Activated naive CD4-positive, alpha-beta T cell treated with anti-CD3 and anti-CD28 coated beads, Interleukin-2, amount 50 U/mL, for 72 hours (primary cell): ENCODE measurements around the gene MRPL9. TPM values are rescaled to one million over a fixed set of nuclear protein-coding genes. Genes with fewer than 3 reads are reported as not detected.
"Not testable (repeated sequence)": the region's sequence is repeated elsewhere in the genome, so short reads cannot be mapped to it uniquely, and the experiment has no call there.

ENCODE experiments used
- ATAC-seq, 2 donors: fragments of 150-1000 bp; cut with Tn5 transposase; 2 replicates each; pipeline ENCODE4 v1.10.0; 2021; ENCODE audit warnings: mild to moderate bottlenecking in 2 of 2, moderate library complexity in 2 of 2
- DNase-seq, 2 donors: peaks; one replicate each; pipeline ENCODE4 v3.0.0; 2021 to 2022; ENCODE audit warnings: low spot score in 2 of 2
- H3K27ac Mint-ChIP-seq, 2 donors: one replicate each; pipeline ENCODE4 v1.8.0; 2022; ENCODE audit warnings: mild to moderate bottlenecking in 2 of 2, mixed read lengths in 2 of 2
- H3K36me3 Mint-ChIP-seq, 2 donors: one replicate each; pipeline ENCODE4 v1.8.0; 2022; ENCODE audit warnings: mixed read lengths in 2 of 2
- H3K9me3 Mint-ChIP-seq, 2 donors: one replicate each; pipeline ENCODE4 v1.8.0; 2022; ENCODE audit warnings: mixed read lengths in 2 of 2
- total RNA-seq, 2 donors: library from RNA; stranded (reverse); gene quantifications; one replicate each; pipeline ENCODE4 v1.2.3, GENCODE V29; 2022

The MRPL9 gene
- total RNA-seq, 2 donors from 2014 or later = 114 to 143 TPM

DNA sequence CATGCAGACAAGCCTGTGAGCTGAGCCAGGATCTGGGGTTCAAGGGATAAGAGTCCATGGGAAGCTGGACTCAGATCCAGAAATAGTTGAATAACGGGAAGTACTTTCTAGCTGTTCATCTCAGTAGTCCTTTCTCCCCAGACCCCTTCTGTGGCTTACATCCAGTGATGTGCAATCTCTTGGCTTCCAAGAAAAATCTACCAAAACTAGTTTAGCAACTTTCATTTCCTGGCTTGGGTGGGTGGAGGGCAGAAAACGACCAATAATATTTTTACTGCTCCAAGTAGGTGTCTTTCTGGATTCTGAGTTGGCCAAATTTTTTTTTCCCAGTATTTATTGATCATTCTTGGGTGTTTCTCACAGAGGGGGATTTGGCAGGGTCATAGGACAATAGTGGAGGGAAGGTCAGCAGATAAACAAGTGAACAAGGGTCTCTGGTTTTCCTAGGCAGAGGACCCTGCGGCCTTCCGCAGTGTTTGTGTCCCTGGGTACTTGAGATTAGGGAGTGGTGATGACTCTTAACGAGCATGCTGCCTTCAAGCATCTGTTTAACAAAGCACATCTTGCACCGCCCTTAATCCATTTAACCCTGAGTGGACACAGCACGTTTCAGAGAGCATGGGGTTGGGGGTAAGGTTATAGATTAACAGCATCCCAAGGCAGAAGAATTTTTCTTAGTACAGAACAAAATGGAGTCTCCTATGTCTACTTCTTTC lies 5.2 kb upstream of the MRPL9 start:
- not testable (repeated sequence) for H3K36me3 Mint-ChIP-seq, H3K9me3 Mint-ChIP-seq, ATAC-seq, DNase-seq, H3K27ac Mint-ChIP-seq

DNA sequence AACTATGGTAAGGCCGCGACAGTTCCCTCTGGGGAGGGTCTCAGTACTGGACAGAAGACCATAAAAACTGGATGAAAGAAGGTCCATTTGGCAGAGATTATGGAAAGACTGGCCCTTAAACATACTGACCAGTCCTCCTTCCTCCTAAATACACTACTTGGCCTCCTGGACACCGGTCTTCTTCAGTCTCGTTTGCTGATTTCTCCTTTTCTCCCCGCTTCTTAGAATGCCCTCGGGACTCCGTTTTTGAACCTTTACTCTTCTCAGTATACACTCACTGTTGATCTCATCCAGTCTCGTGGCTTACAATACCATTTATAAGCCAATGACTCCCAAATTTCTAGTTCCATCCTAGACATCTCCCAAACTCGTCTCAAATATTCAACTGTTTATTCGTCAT lies 694 bp upstream of the MRPL9 start:
- ATAC-seq = no peak
- H3K27ac Mint-ChIP-seq = peak overlapping the region; percentile 97 to 99
- no peak for DNase-seq
- no peaks in the 10 kb centered on the region for H3K9me3 Mint-ChIP-seq
- peaks cover 28 to 31% of the 10 kb centered on the region in 2 donors for H3K36me3 Mint-ChIP-seq

DNA sequence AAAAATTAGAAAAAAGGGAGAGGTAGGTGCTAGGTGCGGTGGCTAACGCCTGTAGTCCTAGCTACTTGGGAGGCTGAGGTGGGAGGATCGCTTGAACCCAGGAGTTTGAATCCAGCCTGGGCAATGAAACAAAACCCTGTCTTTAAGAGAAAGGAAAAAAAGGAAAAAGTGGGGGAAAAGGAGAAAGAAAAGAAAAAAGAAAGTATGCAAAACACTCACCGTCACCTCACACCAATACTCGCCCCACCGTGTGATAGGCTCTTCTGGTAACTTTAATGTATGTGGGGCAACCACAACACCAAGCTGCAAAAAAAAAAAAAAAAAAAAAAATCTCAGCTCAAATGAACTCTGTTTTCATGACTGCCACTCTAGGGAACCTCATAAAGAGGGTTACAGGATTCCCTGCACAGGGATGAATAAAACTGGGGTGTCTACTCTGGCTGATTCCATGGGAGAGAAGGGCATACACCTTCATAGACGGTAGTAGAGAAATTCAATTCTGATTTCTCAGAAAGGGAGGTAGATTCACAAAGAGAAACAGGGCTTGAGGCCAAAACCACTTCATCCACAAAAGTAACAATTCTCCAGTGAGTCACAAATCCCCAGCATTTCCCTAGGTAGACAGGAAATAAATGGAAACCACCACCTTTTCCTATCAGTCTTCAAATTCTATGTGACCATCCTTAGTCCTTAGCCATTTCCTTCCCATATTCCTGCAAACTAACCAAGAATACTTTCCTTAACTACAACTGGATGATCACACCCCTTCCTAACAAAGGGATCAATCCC lies 2.5 kb downstream of the MRPL9 start:
- Mint-ChIP-seq H3K36me3 (peaks cover 28 to 31% of the 10 kb centered on the region in 2 donors), H3K27ac (peak overlapping the region; percentile 82 to 99), H3K9me3 (no peaks in the 10 kb centered on the region)
- ATAC-seq (no peak), DNase-seq (no peak)

DNA sequence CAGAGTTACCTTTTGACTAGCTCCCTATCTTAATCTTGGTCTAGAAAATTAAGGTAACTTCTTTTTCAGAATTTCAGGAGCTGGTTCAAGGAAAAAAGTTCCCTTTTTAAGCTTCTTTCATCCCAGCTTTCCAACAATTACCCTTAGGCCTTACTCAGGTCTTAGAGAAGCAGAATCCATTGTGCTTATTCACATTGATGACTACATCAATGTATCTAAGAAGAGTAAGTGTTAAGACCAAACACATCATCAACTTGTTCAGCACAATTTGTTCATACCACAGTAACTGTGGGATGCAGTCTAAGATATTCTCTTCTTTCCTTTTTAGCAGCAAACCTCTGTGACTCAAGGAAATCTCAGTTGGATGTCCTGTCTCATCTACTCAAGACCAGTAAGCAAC lies 4.1 kb downstream of the MRPL9 start:
- no peak overlapping the region for H3K27ac Mint-ChIP-seq
- H3K9me3 Mint-ChIP-seq = no peaks in the 10 kb centered on the region
- peaks cover 27 to 31% of the 10 kb centered on the region in 2 donors for H3K36me3 Mint-ChIP-seq
- DNase-seq (no peak), ATAC-seq (no peak)

DNA sequence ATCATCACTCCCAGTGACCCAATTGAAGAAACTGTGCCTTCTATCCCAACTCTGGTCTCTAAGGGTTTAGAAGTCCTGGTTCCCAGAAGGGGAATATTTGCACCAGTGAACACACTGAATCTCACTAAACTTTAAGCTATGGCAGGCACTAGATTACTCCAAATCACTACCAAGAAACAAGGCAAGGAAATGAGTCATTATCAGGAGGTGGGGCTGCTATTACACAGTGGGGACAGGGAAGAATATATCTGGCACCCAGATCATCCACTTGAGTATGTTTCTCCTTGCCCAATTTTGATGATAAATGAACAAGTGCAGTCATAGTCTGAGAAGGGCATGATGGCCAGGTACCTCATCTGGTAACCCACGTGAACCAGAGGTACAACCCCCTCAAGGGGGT lies 7.0 kb downstream of the MRPL9 start:
- Mint-ChIP-seq H3K27ac (peak overlapping the region; percentile 19 to 26), H3K36me3 (peaks cover 9 to 10% of the 10 kb centered on the region in 2 donors), H3K9me3 (no peaks in the 10 kb centered on the region)
- no peak for DNase-seq
- ATAC-seq = peak; percentile 83 to 92

DNA sequence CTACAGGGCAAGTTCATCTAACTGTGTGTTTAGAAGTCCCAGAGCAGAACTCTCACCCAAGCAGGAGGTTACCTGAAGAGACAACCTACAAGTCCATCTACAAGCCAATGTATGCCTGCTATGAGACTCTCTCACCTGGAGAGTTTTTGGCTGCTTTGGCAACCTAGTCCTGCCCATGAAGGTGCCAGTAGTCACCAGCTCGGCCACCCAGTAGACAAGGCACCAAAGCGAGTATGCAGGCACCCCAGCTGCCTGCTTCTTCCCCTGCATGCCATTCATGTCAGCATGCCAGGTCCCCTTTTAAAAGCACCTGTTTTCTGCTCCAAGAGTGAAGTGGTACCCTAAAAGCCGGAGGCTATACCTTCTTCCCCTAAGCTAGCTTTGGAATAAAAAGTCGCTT lies 21.8 kb downstream of the MRPL9 start:
- no peak overlapping the region for H3K27ac Mint-ChIP-seq
- ATAC-seq = no peak
- peaks cover 5 to 6% of the 10 kb centered on the region in 2 donors for H3K9me3 Mint-ChIP-seq
- H3K36me3 Mint-ChIP-seq = peaks cover 0 to 16% of the 10 kb centered on the region in 2 donors
- DNase-seq = no peak

DNA sequence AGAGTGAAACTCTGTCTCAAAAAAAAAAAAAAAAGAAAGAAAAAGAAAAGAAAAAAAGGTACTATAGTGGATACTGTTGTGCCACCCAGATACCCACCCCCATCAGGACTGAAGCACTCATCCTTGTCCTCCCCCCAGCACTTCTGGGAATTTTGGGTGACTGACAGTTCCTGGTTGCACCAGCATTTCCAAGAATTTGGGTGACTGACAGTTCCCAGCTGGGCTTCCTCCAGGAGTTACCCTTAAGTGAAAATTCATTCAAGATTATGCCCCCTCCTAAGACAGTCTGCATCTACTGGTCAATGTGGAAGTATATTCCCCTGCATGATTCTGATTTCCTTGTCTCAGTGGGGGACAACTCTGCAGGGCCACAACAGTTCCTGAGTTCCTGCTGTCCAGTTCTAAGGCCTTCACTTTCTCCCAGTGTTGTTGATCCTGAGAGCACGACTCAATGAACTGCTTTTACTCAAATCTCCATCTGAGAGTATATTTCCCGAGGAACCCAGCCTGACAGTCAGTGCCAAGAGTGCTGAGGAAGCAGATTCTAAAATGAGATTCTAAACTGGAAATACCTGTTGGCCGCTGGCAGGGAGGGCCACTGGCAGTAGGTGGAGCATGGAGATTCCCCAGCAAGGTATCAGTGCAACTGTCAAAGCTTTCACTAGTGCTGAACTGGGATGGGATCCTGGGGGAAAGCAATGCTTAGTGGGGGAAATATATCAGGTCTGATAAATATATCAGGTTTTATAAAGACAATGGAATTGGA lies 23.5 kb downstream of the MRPL9 start:
- Mint-ChIP-seq H3K36me3 (peaks cover 0 to 17% of the 10 kb centered on the region in 2 donors), H3K27ac (no peak overlapping the region), H3K9me3 (peaks cover 6 to 7% of the 10 kb centered on the region in 2 donors)
- ATAC-seq (no peak), DNase-seq (no peak)

DNA sequence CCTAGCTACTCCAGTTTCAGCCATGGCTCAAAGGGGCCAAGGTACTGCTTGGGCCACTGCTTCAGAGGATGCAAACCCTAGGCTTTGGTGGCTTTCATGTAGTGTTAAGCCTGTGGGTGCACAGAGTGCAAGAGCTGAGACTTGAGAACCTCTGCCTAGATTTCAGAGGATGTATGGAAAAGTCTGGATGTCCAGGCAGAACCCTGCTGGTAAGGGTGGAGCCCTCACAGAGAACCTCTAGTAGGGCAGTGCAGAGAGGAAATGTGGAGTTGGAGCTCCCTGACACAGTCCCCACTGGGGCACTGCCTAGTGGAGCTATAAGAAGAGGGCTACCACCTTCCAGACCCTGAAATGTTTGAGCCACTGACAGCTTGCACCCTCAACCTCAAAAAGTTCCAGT lies 25.8 kb downstream of the MRPL9 start:
- ATAC-seq = no peak
- Mint-ChIP-seq H3K36me3 (peaks cover 0 to 17% of the 10 kb centered on the region in 2 donors), H3K27ac (no peak overlapping the region), H3K9me3 (peaks cover 6 to 7% of the 10 kb centered on the region in 2 donors)
- no peak for DNase-seq

DNA sequence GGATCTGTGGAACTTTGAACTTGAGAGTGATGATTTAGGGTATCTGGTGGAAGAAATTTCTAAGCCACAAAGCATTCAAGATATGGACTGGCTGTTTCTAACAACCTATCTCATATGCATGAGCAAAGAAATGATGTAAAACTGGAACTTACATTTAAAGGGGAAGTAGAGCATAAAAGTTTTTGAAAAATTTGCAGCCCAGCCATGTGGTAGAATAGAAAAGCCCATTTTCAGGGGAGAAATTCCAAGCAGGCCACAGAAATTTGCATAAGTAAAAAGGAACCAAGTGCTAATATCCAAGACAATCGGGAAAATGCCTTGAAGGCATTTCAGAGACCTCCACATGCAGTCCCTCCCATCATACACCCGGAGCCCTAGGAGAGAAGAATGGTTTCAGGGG lies 26.3 kb downstream of the MRPL9 start:
- Mint-ChIP-seq H3K9me3 (peaks cover 6 to 7% of the 10 kb centered on the region in 2 donors), H3K36me3 (peaks cover 0 to 17% of the 10 kb centered on the region in 2 donors), H3K27ac (no peak overlapping the region)
- DNase-seq (no peak), ATAC-seq (no peak)

DNA sequence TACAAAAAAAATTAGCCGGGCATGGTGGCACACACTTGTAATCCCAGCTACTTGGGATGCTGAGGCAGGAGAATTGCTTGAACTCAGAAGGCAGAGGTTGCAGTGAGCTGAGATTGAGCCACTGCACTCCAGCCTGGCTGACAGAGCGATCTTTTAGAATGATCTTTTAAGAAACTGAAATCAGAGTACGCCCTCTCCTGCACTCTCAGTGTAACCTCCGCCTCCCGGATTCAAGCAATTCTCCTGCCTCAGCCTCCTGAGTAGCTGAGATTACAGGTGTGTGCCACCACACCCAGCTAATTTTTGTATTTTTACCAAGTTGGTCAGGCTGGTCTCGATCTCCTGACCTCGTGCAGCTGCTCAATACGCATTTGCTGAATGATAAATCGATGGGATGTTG lies 29.3 kb downstream of the MRPL9 start:
- ATAC-seq, H3K9me3 Mint-ChIP-seq, DNase-seq, H3K27ac Mint-ChIP-seq: not testable (repeated sequence)
- H3K36me3 Mint-ChIP-seq = peaks cover 0 to 17% of the 10 kb centered on the region in 2 donors

DNA sequence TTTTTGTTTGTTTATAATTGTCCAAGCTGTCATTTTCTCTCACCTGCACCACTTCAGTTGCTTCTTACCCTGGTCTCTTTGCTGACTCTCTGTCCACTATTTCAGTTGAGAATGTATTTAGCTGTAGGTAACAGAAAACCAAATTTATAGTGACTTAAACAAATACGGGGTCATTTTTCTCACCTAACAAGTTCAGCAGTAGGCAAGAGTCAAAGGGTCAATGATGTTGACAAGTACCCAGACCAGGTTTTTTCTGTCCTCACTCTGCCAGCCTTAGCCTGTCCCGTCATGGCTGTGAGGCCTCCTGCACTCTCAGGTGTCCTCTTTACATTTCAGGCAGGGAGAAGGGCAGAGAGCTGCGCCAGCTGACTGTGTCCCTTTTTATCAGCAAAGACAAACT lies 30.2 kb downstream of the MRPL9 start:
- Mint-ChIP-seq H3K27ac (no peak overlapping the region), H3K36me3 (peaks cover 0 to 15% of the 10 kb centered on the region in 2 donors), H3K9me3 (peaks cover 6 to 7% of the 10 kb centered on the region in 2 donors)
- ATAC-seq (no peak), DNase-seq (no peak)

DNA sequence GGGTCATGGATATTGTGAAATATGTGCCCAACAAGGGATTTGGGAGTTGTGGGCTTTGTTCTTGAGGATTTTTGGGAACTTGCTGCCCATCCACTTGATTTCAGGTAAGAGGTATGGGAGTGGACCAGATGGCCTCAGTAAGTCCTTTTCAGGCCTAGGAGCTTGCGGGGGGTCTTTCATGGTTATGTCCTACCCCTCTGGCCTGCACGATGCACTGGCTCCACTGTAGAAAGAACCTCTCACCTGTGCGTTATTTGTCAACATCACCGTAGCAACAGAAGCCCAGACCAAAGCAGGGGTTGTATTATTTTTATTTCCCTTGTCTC lies 33.4 kb downstream of the MRPL9 start:
- no peak for DNase-seq
- ATAC-seq = no peak
- Mint-ChIP-seq H3K9me3 (no peaks in the 10 kb centered on the region), H3K36me3 (no peaks in the 10 kb centered on the region), H3K27ac (no peak overlapping the region)

DNA sequence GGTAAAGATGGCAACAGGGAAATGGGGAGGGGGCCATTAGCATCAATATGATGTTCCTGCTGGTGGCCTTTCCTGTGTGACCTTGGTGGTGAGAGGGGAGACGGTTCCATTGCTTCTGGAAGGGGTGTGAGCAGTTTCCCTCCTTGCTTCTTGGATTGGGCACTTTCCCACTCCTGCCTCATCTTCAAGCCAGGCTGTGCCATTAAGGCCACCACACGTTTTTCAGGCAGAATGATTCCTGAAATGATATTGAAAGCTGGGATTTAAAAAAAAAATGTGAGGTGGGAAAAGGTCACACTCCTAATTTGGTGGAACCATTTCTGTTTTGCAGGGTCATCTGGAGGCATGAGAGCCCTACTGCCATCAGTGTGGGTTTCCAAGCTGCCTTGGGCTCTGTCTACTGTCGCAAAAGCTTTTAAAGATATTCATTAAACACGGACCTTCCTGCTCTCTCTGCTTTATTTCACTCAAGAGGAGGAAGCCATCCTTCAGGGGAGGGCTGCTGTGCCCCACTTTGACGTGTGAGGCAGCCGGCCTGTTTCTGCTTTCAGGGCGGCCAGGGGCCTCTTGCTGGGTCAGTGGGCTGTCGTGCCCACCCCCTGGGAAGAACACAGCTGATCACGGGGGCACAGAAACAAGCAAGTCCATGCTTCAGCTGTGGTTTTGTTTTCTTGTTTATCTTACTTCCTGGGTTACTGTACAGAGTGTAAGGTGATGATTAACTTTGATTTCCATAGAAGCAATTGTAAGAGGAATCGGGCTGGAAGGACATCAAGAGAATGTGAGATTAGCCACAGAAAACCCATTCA lies 33.9 kb downstream of the MRPL9 start:
- Mint-ChIP-seq H3K36me3 (no peaks in the 10 kb centered on the region), H3K27ac (no peak overlapping the region), H3K9me3 (no peaks in the 10 kb centered on the region)
- no peak for ATAC-seq
- no peak for DNase-seq

DNA sequence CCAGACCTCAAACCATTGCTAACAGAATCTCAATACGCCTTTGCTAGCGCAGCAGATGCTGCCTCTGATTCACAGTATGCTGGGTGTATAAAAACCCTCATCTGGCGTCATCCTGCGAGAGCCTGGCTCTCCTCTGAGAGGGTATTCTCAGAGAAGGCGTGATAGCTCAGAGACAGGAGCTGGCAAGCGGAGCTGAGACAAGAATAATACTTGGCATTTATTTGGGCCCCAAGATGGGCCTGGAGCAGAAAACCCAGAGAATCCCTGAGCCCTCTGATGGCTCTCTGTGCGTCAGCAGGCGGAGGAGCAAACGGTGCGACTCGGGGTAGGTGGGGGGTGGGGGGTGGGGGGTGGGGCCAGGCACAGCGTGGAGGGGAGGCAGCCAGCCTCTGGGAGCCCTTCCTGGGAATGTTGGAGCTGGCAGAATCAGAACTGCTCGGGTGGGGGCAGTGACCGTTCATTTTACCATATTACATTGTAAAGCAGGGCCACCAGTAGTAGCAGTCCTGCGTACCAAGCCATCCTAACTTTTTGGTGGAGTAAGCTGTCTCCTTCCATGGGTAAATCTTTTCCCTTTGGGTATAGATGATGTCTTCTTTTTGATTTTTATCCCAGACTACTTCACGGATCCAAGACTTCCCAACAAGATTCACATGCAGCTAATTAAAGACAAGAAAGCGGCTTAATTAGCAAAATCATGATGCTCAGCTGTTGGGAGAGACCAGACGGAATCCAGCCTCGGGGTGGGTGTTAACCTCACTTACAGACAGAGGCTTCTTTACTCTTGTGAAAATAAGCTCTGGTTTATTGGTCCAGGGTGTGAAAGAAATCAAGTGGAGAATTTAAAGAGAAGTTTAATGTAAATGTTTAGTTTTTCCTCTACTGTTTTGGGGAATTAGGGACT lies 34.9 kb downstream of the MRPL9 start:
- no peak overlapping the region for H3K27ac Mint-ChIP-seq
- no peak for ATAC-seq
- no peaks in the 10 kb centered on the region for H3K36me3 Mint-ChIP-seq
- DNase-seq = no peak
- no peaks in the 10 kb centered on the region for H3K9me3 Mint-ChIP-seq

DNA sequence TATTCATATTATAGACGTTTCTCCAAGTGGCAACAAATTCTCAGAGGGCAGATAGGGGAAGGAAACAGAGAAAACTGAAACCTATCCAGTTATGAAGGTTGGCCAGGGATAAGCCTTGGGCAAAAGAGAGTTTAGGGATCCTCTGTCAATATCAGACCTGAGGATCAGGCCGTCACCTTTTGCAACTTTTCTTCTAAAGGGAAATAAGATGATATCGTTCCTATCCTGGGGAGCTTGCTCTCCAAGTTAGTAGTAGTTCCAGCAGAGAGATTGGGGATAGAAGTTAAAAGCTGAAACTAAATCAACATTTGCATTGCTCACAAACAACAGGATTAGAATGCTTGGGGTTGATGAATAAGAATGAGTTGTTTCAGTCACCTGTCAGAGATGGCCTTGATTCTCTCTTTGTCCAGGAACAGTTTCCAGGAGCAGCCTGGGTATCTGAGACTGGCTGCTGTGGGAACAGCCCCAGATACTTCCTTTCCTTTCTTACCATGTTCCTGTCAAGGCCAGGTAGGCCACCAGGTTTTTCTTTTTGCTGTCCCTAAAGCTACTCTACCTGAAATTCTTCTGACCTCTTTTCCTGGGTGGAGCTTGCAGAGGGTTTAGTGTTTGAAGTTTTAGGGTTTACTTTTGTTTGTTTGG lies 39.4 kb downstream of the MRPL9 start:
- H3K27ac Mint-ChIP-seq = no peak overlapping the region
- H3K9me3 Mint-ChIP-seq = no peaks in the 10 kb centered on the region
- DNase-seq (no peak), ATAC-seq (no peak)
- no peaks in the 10 kb centered on the region for H3K36me3 Mint-ChIP-seq
